NCI-H748 treated with DMSO at 0.1 percent for 48 hours (cell line): ENCODE measurements around the gene ELMO1.

Experiments
- DNase-seq: peaks from one replicate; lab custom pipeline; 2025; lab: John Stamatoyannopoulos, UW

The ELMO1 gene

DNA sequence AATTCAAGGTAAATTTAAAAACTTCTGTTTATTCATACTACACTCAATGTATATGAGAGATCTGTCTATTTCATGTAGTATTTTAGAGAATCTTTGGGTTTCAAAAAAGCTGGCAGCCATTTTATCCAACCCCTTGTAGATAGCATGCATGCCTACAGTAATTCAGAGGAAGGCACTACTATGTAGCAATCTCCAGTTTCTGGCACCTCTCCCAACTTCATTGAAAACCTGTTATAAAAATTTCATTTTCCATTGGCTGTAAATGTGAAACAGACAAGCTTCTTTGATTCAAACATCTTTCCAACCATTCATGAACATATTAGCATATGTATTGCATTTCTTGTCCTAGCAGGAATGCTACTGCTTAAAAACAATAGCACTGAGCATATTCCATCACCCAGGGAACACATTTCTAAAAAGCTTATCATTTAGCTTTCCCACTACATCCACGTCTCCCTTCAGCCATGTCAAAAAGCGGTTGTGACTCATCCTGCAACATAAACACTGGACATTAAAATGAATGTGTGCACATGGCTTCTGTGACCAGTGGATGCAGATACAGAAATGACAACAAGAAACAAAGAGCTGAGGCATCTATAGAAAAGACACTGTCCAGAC is 393.9 kb downstream of the ELMO1 start:
- DNase-seq: no peak

DNA sequence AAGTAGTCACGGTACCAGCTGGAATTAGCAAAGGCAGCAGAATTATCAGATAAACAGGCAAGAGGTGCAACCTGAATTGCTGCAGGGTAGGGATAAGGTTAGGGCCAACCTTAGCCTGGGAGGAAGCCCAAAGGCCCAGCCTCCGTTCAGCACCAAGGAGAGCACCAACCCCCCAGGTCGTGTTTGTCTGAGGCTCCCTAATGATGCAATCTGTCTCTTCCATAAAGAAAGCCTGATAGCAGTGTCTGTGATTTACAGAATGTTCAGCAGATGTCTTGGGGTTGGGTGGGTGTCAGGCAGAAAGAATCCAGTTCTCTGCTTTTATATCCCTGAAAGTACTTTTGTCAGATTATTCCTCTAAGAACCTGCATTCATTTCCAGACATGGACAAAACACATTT is 396.0 kb downstream of the ELMO1 start:
- DNase-seq: no peak

DNA sequence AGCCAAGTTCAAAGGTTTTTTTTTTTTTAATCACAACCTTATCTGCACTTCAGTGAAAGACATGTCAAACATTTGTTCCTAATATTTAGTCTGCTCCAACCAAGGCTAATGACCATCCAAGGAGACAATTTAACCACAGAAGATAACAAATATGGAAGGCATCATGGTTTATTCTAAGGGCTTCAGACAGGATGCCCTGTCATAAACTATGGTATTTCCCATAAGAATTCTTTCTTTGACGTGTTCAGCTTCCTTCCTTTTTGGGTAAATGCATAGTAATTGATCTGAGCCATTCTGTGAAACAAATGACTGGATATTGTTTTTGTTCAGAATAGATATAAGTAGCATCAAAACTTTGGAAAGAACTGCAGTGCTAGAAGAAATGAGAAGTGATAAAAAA is 397.9 kb downstream of the ELMO1 start:
- DNase-seq: no peak

DNA sequence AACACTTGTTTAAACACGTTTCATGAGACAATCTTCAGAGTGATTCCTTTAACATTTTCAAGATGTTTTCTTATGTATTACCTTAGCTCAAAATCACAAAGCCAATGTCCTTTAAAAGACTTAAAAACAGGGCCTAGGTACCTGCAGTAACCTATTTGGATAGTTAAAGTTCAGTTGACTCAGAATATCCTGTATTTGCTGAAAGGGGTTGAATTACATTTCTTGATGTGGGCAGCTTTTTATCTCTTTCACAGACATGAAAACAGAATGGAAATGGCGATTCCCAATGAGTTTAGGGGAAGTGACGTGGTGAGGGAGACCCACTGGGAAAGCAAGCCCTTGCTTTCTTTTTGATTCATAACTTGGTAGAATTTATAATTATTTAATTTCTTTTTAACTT is 400.0 kb downstream of the ELMO1 start:
- no peak for DNase-seq

DNA sequence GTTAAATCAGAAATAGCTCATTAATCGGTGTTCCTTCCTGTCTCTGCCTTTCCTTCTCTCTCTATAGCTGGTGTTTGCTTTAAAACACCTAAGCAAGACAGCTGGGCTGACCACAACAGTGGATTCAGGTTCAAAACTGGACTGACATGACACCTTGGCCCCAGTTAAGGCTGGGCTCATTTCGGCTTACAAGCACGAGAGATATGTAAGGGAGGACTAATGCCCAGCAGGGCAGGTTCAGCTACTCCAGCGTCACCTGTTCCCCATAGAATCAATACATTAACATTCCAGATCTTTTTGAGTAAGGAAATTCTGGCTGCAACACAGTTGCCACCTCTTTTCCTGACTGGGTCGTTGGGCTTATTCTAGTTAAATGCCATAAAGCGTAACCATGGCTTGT is 401.4 kb downstream of the ELMO1 start:
- DNase-seq: peak; percentile 44

DNA sequence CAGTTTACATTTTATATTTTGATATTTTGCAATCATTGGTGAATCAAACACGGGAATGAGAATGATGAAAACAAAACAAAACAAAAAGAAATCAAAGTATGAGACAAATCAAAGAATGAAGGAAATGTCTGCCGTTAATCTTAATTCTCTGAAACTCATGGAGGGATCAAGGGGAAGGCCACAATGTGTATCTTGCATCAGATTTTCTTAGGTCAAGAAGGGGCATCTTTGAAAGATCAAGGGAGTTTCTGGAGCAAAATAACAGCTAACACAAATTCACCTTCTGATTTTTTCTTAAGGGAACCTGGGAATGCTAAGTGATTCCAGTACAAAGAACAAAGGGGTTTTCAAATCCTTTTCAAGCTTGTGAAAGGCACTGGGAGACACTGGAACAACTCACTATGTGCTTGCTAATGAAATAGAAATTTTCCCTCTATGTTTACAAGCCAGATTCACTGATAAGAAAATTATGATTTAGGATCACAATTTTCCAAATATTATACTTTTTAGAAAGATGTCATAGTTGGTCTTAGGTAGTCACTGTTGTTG is 402.1 kb downstream of the ELMO1 start:
- no peak for DNase-seq

DNA sequence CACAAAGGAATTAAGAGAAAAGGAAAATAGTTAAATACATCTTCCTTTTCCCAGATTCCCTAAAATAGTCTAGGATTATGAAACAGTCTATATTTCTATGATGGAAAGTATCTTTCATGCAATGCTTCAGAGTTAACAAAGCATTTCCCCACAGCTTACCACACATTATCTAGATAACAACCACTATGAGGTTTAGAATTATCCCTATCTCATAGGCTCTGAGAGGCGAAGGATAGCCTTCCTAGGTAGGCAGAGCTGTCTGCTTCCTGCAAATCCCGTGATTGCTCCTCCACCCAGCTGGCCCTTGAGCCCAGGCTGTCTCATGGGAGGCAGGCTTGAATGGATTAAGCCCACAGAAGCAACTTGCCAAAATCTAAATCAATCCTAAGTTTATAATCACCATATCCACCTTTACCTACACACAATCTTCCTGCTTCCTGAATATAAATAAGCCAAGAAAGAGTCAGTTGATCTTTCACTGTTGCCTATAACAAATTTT is 402.9 kb downstream of the ELMO1 start:
- no peak for DNase-seq

DNA sequence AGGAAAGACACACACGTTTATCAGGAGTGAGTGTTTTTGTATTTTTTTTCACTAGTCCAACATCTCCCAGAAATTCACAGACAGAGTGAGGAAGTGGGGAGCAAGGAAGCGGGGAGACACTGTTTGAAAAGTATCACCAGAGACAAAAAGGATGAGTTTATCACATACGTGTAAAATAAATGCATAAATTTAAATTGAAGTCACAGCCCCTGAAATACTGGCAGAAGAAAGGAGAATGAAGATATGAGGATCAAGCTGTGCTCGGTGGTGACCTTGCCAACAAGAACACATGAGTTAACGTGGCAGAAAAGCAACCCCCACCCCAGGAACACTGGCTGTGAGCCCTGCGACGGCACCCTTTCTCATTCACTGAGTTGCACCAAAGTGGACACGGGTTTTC is 407.2 kb downstream of the ELMO1 start:
- no peak for DNase-seq

DNA sequence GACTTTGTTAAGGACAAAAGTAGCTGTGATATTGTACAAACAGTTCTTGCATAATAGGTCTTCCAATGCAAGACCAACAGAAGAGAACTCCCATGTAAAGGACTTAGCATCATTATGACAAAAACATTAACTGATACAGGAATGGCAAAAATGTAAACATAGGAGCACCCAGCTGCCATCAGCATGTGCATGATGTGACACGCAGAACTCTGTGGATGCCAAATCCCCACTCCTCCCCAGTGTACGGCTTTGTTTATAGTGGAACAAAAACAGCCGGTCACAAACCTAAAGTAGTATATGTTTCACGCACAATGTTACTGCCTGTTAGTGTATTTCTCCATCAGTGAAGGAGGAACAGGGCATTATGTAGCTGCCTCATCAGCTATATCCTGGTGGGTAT is 408.3 kb downstream of the ELMO1 start:
- DNase-seq: peak; percentile 92

DNA sequence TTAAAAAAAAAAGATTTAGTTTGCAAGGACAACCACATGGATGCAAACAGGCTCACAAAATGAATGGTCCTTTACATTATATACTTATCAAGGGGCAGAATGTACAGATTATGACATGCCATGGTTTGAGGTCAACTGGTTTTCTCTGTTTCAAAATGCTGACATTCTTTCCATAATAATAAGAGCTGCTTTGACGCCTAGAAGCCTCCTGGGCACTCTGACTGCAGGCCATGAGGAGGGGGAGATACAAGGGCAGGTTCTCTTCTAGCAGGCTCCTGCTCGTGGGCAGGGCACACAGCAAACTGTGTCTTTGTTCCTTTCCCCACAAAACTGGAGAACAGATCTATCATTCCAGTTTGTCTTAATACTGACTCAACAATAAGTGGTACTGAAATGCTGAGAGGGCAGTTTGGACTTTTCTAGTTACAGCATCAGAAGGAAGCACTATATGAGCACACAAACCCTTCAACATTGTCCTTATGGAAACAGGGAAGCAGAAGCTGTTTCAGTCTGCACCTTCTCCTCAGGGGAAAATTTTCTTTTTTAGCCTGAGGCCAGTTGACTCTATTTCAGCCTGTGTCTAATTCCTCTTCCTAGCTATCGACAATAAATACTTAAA is 409.4 kb downstream of the ELMO1 start:
- no peak for DNase-seq

DNA sequence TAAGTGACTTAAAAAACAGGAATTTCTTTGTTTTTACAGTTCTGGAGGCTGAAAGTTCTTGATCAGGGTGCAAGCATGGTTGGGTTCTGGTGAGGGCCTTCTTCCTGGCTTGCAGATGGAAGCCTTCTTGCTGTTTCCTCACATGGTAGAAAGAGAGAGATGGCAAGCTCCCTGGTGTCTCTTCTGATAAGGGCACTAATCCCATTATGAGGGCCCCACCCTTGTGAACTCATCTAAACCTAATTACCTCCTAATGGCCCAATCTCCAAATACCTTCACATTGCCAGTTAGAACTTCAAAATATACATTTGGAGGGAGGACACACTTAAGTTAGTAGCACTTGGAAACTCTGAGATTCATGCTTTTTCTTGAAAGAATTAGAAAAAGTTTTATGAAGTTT is 410.0 kb downstream of the ELMO1 start:
- no peak for DNase-seq

DNA sequence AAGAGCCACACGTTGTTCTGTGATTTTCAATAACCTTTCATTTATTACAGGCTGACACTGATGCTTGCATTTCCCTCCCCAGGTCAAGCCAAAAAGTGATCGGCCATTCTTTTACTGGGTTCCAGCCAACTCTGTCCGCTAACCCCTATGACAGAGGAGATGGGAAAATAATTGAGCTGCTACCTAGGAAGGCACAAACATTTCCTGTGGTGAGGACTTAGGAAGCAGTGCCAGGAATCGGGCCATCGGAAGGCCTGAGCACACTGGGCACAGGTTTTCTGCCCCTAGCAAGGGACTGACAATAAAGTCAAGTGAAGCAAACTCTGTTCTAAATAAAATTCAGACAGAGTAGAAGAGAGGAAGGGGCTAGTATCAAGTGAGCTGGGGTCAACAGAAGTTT is 411.4 kb downstream of the ELMO1 start:
- DNase-seq: no peak

DNA sequence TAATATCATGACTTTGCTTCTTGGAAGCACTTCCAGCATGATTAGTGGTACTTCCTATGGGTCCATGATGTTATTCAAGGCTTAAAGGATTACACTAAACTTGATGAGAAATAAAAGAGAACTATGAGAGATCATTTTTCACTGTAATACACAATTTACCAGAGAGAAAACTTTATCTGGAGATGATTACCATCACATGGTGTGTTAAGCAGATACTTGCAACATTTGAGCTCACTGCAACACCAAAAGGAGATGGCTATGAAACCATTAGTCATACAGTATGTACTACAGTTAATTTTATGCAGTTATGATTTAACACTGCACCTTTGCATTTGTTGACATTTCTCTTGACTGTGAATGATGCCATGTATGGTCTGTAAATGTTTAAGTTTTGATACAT is 413.0 kb downstream of the ELMO1 start:
- no peak for DNase-seq

DNA sequence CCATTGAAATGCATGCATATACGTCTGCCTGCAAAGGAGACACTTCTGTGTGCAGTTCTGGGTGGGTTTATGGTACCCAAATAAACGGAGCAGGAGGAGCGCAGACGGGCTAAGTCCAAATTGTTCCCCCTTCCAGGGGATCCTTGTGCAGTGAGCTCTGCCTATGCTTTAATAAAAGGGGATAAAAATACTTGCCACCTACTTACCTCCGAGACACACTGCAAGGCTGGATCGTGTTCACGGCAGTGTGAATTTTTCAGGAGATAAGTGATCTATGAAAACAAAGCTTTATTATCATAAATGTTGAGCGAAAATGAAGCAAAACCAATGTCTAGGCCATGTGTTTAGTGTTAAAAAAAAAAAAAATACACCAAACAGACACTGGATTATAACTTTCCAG is 415.5 kb downstream of the ELMO1 start:
- DNase-seq: no peak

DNA sequence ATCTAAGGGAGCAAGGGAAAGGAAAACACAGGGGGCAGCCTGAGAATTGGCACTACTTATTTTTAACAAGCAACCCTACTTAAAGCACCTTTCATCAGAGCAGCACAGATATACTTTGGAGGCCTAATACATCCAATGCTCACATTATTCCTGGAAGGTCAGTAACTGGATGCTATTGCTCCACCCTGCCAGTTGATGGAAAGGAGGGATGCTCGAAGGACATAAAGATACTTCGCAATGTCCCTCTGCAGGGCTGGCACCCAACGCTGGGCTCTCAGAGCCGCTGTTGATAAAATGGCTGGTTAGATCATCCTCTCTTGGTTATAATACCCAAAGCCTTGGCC is 416.4 kb downstream of the ELMO1 start:
- DNase-seq: no peak

DNA sequence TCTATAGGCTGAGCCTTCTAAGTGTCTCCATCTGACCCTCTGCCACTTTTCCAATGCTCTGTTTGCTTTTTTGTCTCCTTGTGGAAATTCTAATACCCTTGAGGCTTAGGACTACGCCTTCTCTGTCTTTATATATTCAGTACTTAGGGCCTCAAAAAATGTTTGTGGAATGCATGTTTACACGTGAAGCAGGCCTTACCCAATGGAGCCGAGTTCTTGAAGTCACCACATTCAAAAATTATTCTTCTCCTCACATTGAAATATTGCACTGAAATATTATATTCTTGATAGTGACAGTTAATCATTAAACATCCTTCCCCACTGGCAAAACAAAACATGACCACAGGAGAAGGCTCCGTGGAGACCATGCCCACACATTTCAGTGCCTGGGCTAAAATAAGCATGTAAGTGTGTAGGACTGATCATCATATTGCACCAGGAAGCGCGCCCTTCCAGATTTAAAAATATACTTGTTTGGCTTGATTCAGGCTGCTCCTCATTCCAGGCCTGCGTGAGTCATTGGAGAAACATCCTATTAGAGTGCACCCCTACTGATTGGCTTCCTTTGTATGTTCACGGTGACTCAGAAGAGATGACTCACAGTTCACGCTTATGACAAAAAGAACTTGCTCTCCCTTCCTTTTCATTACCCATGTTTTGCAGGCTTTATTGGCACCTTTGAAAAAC is 416.9 kb downstream of the ELMO1 start:
- DNase-seq: peak; percentile 90

DNA sequence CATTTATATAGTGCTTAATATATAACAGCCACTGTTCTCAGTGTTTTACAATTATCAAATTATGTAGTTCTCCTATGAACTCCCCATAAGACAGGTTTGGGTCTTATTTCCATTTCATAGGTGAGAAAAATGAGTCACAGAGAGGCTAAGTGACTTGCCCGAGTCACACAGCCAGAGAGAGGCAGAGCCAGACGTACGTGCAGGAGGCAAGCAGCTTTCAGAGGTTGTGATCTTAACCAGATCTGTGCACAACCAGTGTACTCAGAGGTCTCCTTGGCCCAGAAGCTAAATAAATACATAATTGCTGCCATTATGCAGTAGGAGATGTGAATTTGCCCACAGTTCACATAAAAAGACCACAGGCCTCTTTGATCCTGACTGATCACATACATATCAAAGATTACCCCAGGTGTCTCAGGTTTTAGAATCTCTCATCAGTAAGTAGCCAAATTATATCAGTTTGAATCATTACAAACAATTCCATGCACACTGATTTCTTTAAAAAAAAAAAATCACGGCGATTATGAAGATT is 419.7 kb downstream of the ELMO1 start:
- DNase-seq: no peak

DNA sequence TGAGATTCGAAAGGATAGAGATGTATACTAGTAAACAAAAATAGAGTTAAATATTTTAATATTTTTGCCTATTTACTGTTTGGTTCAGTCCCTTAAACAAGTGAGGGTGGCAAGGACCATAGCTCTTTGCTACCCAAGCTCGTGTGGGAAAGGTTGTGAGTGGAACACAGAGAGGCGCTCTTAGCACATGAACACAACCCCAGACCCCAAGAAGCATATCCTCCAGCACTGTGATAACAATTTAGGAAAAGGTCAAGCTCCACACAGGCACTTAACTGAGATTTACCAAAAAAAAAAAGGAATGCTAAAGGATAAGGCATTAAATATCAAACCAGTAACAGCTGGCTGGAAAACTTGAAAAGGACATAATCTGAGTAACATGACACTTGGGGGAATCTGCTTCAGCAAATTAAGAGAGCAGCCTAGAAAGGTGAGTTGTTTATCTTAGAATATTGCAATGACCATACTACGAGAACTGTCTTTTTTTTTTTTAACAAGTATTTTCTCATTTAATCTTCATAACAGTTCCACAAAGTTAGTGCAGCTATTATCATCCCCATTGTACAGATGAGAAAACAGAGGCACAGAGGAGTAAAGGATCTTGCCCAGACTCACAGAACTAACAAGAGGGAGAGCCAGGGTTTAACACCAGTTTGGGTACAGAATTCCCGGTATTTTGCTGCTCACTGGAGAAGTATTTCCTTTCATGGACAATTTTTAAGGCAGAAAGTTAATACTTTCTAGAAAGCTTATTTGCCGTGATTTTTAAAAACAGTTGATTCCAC is 420.9 kb downstream of the ELMO1 start:
- no peak for DNase-seq

DNA sequence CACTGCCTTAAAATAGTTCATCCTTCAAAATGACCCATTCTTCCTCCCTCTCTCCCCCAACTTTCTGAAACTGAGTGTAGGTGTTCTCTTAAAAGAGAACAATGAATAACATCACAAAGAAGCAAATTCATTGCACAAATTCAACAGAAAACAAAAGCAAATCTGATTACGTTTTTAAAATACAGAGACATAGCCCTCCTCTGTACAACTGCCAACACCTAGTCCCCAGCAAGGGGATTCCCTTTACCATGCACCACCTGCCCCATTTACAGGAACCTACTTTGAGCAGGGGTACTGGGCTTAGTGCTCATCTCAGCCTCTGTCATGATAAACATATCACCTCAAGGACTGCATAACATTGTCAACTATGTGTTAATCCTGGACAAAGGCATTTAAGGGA is 421.6 kb downstream of the ELMO1 start:
- DNase-seq: no peak

DNA sequence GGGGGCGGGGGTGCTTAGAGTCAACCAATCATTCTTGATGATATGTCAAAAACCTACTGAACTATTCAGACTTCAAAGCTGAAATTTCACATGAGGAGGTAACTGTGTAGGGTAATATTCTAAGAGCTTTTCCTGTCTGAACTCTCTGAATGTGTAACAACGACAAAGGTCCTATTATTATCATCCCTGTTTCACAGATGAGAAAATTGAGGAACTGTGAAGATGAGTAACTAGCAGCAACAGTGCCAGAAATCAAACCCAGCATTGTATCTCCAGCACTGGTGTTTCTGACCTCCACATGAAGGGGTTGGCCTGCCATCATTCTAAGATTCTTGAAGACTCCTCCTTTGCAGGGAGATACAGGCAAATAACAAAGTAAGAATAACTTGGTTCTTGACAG is 429.7 kb downstream of the ELMO1 start:
- no peak for DNase-seq

DNA sequence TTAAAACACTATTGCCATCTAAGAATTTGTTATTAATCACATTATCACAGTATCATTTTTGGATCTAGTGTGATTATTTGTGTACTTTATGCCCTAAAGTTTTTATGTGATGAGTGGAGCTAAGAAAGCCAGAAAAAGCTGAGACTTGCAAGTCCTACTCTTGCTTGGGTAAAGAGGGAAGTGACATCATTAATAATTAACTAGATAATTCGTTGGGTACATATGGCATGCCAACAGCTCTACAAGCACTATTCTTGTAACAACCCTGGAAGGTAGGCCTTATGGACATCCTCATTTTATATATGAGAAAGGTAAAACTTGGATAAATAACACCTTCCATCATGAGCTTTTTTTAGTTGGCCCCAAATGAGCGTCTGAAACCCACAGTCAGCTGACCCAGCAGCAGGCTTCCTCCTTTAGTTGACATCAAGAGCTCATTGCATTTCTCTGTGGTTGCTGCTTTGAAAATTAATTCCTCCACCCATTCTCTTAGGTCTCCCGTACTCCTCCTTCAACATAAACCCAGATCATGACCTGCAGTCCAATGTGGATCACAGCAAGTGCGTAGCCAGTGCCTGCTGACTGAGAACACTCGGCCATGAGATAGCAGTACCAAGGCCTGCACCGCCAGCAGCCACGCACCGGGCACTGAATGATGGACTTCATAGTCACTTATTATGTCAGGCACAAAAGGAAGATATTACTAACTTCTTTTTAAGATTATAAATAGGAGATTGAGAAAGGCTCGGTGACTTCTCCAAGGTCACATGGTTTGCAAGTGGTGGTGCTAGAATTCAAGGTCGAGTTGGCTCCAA is 432.4 kb downstream of the ELMO1 start:
- no peak for DNase-seq
